Neural progenitor cell (in vitro differentiated cells): ENCODE data around the gene CD300LD. TPM values are rescaled to one million over a fixed set of nuclear protein-coding genes. Genes with fewer than 3 reads are reported as not detected.

ENCODE experiments used
- DNase-seq: peaks from one replicate; pipeline ENCODE4 v3.0.0-alpha.2; 2016; ENCODE audit warnings: low spot score
- H2AFZ ChIP-seq: fragments of 200-600 bp; sonication (generic); replicated peaks from 2 replicates; pipeline ENCODE4 v1.6.1; 2016; ENCODE audit warnings: antibody characterized with exemption
- H3F3A ChIP-seq: fragments of 200-600 bp; sonication (generic); 2 replicates; pipeline ENCODE4 v1.6.1; 2016; ENCODE audit warnings: antibody characterized with exemption, low read depth
- H3K27ac ChIP-seq: fragments of 200-600 bp; sonication (generic); 2 replicates; pipeline ENCODE4 v1.5.1; 2016; ENCODE audit warnings: mild to moderate bottlenecking
- H3K27me3 ChIP-seq: fragments of 200-600 bp; sonication (generic); 2 replicates; pipeline ENCODE4 v1.6.1; 2016; ENCODE audit warnings: mild to moderate bottlenecking, moderate library complexity
- H3K36me3 ChIP-seq: fragments of 200-600 bp; sonication (generic); 2 replicates; pipeline ENCODE4 v1.5.1; 2016
- H3K4me1 ChIP-seq: fragments of 200-600 bp; sonication (generic); 2 replicates; pipeline ENCODE4 v1.6.1; 2016; ENCODE audit warnings: mixed run types
- H3K4me2 ChIP-seq: fragments of 200-600 bp; sonication (generic); 2 replicates; pipeline ENCODE4 v1.6.1; 2016
- H3K4me3 ChIP-seq: fragments of 200-600 bp; sonication (generic); 2 replicates; pipeline ENCODE4 v1.5.1; 2016
- H3K79me2 ChIP-seq: fragments of 200-600 bp; sonication (generic); 2 replicates; pipeline ENCODE4 v1.6.1; 2016; ENCODE audit warnings: low read depth
- H3K9ac ChIP-seq: fragments of 200-600 bp; sonication (generic); 2 replicates; pipeline ENCODE4 v1.6.1; 2016
- H3K9me3 ChIP-seq: fragments of 200-600 bp; sonication (generic); 2 replicates; pipeline ENCODE4 v1.5.1; 2016; ENCODE audit warnings: low read depth
- H4K20me1 ChIP-seq: fragments of 200-600 bp; sonication (generic); 2 replicates; pipeline ENCODE4 v1.6.1; 2016; ENCODE audit warnings: low read depth
- H3K27ac Mint-ChIP-seq: 3 replicates; pipeline ENCODE4 v1.8.0; 2021; ENCODE audit warnings: mixed read lengths
- H3K27me3 Mint-ChIP-seq: 2 replicates; pipeline ENCODE4 v1.8.0; 2022; ENCODE audit warnings: low read depth, mild to moderate bottlenecking, inconsistent platforms, moderate library complexity, mixed read lengths; ENCODE audit not compliant: insufficient read depth
- H3K36me3 Mint-ChIP-seq: 3 replicates; pipeline ENCODE4 v1.8.0; 2021; ENCODE audit warnings: mixed read lengths
- H3K4me1 Mint-ChIP-seq: 3 replicates; pipeline ENCODE4 v1.8.0; 2021; ENCODE audit warnings: mixed read lengths
- H3K4me3 Mint-ChIP-seq: 3 replicates; pipeline ENCODE4 v1.8.0; 2021; ENCODE audit warnings: mild to moderate bottlenecking, moderate library complexity, mixed read lengths
- H3K9me3 Mint-ChIP-seq: 3 replicates; pipeline ENCODE4 v1.8.0; 2020; ENCODE audit warnings: mixed read lengths
- EZH2 ChIP-seq: fragments of 200-600 bp; sonication (generic); IDR thresholded peaks from 2 replicates; pipeline ENCODE4 v1.6.1; 2017; ENCODE audit warnings: antibody characterized with exemption, mild to moderate bottlenecking, moderate library complexity
- EZH2phosphoT487 ChIP-seq: fragments of 200-600 bp; sonication (generic); IDR thresholded peaks from 2 replicates; pipeline ENCODE4 v1.6.1; 2017; ENCODE audit warnings: antibody characterized with exemption
- total RNA-seq: library from RNA; depleted of rRNA; stranded (reverse); fragments of >200 nt; gene quantifications from 2 replicates; pipeline ENCODE4 v1.2.3, GENCODE V29; 2015; ENCODE audit warnings: low replicate concordance
- TF ChIP-seq, protein P1 (sequence below): fragments of 200-600 bp; sonication (generic); IDR thresholded peaks from 2 replicates; pipeline ENCODE4 v1.5.1; 2017; ENCODE audit warnings: antibody characterized with exemption, mild to moderate bottlenecking

The CD300LD gene
- total RNA-seq, 1 donor from 2014 or later = not detected

DNA sequence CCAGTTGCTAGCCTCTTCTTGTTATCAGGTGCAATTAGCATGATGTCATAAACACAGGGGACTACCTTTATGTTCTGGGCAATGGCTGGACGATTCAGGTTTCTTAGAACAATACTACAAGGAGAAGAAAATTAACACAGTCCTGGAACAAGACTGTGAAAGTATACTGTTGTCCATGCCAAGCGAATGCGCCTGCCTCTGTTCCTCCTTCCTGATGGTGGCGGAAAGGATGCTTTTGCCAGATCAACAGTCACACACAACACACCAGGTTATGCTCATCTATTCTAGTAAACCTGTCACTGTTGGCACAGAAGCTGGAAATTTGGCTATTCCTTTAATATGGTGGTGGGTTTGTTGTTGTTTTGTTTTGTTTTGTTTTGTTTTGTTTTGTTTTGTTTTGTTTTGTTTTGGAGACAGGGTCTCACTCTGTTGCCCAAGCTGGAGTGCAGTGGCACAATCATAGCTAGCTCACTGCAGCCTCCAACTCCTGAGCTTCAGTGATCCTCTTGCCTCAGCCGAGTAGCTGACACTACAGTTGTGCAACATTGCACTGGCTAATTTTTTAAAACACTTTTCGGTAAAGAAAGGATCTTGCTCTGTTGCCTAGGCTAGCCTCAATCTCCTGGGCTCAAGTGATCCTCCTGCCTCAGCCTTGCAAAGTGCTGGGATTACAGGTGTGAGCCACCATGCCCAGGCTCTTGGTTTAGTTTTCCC, 3.1 kb upstream of the CD300LD start:
- no peak overlapping the region for H3K27ac ChIP-seq
- H3F3A ChIP-seq = no peaks in the 10 kb centered on the region
- no peaks in the 10 kb centered on the region for H3K9me3 Mint-ChIP-seq
- no peak for TF ChIP-seq EZH2
- TF ChIP-seq, protein P1, sequence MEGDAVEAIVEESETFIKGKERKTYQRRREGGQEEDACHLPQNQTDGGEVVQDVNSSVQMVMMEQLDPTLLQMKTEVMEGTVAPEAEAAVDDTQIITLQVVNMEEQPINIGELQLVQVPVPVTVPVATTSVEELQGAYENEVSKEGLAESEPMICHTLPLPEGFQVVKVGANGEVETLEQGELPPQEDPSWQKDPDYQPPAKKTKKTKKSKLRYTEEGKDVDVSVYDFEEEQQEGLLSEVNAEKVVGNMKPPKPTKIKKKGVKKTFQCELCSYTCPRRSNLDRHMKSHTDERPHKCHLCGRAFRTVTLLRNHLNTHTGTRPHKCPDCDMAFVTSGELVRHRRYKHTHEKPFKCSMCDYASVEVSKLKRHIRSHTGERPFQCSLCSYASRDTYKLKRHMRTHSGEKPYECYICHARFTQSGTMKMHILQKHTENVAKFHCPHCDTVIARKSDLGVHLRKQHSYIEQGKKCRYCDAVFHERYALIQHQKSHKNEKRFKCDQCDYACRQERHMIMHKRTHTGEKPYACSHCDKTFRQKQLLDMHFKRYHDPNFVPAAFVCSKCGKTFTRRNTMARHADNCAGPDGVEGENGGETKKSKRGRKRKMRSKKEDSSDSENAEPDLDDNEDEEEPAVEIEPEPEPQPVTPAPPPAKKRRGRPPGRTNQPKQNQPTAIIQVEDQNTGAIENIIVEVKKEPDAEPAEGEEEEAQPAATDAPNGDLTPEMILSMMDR = no peak
- TF ChIP-seq EZH2phosphoT487 = no peak
- peaks cover 7% of the 10 kb centered on the region for H3K27me3 ChIP-seq
- H3K4me3 Mint-ChIP-seq = no peak overlapping the region
- peaks cover 7% of the 10 kb centered on the region for H3K4me1 ChIP-seq
- no peak overlapping the region for H3K4me3 ChIP-seq
- H3K27me3 Mint-ChIP-seq = peaks cover 18% of the 10 kb centered on the region
- no peaks in the 10 kb centered on the region for H3K79me2 ChIP-seq
- no peaks in the 10 kb centered on the region for H3K36me3 Mint-ChIP-seq
- no peak overlapping the region for H2AFZ ChIP-seq
- no peaks in the 10 kb centered on the region for H3K4me1 Mint-ChIP-seq
- no peaks in the 10 kb centered on the region for H3K9me3 ChIP-seq
- no peak overlapping the region for H3K4me2 ChIP-seq
- no peaks in the 10 kb centered on the region for H3K36me3 ChIP-seq
- DNase-seq = no peak
- H3K27ac Mint-ChIP-seq = no peak overlapping the region
- no peaks in the 10 kb centered on the region for H4K20me1 ChIP-seq
- no peak overlapping the region for H3K9ac ChIP-seq

DNA sequence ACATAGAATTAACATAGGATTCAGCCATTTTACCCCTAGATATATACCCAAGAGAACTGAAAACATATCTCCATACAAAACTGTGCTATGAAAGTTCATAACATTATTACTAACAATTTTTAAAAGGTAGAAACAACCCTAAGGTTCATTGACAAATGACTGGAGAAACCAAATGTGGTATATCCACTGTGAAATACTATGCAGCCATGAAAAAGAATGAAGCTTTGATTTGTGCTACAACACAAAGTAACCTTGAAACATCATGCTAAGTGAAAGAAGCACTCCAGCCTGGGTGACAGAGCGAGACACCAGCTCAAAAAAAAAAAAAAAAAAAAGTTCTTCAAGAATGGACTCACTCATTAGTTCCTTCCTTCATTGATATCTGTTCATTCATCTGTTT, 580 bp downstream of the CD300LD start:
- Mint-ChIP-seq H3K4me3 (no peak overlapping the region), H3K9me3 (no peaks in the 10 kb centered on the region), H3K27me3 (peaks cover 7% of the 10 kb centered on the region), H3K4me1 (no peaks in the 10 kb centered on the region), H3K36me3 (no peaks in the 10 kb centered on the region), H3K27ac (no peak overlapping the region)
- Histone ChIP-seq H3K36me3 (no peaks in the 10 kb centered on the region), H3K27ac (no peak overlapping the region), H3F3A (no peaks in the 10 kb centered on the region), H3K27me3 (peaks cover 7% of the 10 kb centered on the region), H2AFZ (no peak overlapping the region), H3K4me2 (no peak overlapping the region), H3K9ac (no peak overlapping the region), H3K4me1 (no peaks in the 10 kb centered on the region), H3K79me2 (no peaks in the 10 kb centered on the region), H3K4me3 (no peak overlapping the region), H4K20me1 (no peaks in the 10 kb centered on the region), H3K9me3 (no peaks in the 10 kb centered on the region)
- DNase-seq = no peak
- TF ChIP-seq, protein P1 = no peak
- TF ChIP-seq EZH2phosphoT487 (no peak), EZH2 (no peak)

DNA sequence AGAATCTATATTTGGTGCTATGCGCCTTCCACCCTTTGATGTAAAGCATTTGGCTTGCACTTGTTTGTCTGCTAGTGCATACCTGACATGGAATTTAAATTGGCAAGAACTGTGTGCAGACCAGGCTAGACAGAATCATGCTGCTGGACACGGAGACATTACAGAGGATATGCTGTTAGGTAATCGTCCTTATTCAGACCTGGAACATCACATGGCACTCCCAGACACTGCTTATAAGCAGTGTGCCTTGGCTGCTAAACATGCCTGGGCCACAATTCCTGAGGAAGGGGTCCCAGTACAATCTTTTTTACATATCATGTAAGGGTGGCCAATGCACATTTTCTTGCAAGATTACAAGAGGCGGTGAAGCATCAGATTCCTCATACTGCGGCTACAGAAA, 6.4 kb downstream of the CD300LD start:
- Histone ChIP-seq H3K4me2 (no peak overlapping the region), H4K20me1 (no peaks in the 10 kb centered on the region), H3K4me3 (no peak overlapping the region), H2AFZ (no peak overlapping the region), H3K27me3 (no peaks in the 10 kb centered on the region), H3K36me3 (no peaks in the 10 kb centered on the region), H3K9me3 (no peaks in the 10 kb centered on the region), H3F3A (no peaks in the 10 kb centered on the region), H3K27ac (no peak overlapping the region), H3K9ac (no peak overlapping the region), H3K4me1 (no peaks in the 10 kb centered on the region), H3K79me2 (no peaks in the 10 kb centered on the region)
- Mint-ChIP-seq H3K36me3 (no peaks in the 10 kb centered on the region), H3K27ac (peak overlapping the region; percentile 83), H3K9me3 (peaks cover 5% of the 10 kb centered on the region), H3K4me3 (no peak overlapping the region), H3K4me1 (peaks cover 11% of the 10 kb centered on the region), H3K27me3 (peaks cover 2% of the 10 kb centered on the region)
- DNase-seq = no peak
- TF ChIP-seq, protein P1 = no peak
- no peak for TF ChIP-seq EZH2phosphoT487
- TF ChIP-seq EZH2 = no peak
